Measurements from ENCODE around the gene GABBR2. TPM values are rescaled to one million over a fixed set of nuclear protein-coding genes. Genes with fewer than 3 reads are reported as not detected.

Gene GABBR2
- polyA plus RNA-seq, 1 of the 3 experiments (the other 2 are of a cell fraction): not detected

- WGBS (ENCODE audit: low lambda C conversion rate): 43% methylated on average over 6 of the region's 6 CpGs
- Histone ChIP-seq H3K4me3 (ENCODE audit: low read depth in 2 of 2, low read length in 1 of 2) (no peak overlapping the region), H2AFZ (ENCODE audit: low read depth) (no peak overlapping the region), H3K4me1 (ENCODE audit: control insufficient read depth in 1 of 2, insufficient read depth in 2 of 2, low read depth in 1 of 2, low read length in 1 of 2) (no peaks in the 10 kb centered on the region), H3K27me3 (ENCODE audit: insufficient read depth) (no peaks in the 10 kb centered on the region), H4K20me1 (ENCODE audit: insufficient read depth) (no peaks in the 10 kb centered on the region), H3K9me3 (no peaks in the 10 kb centered on the region), H3K9me2 (no peaks in the 10 kb centered on the region), H3K27ac (ENCODE audit: low read depth in 2 of 2, low read length in 1 of 2) (no peak overlapping the region), H3K79me2 (ENCODE audit: insufficient read depth) (no peaks in the 10 kb centered on the region), H3K4me2 (no peak overlapping the region), H3K9ac (no peak overlapping the region), H3F3A (replicated peaks; ENCODE audit: insufficient read depth) (no peaks in the 10 kb centered on the region), H3K36me3 (replicated peaks in 1 of 2; ENCODE audit: control insufficient read depth in 1 of 2, insufficient read depth in 2 of 2, low read length in 1 of 2) (no peaks in the 10 kb centered on the region)
- CTCF ChIA-PET: interaction anchor here (0.9 to 2.3 kb wide), 4 partner anchors 19 to 432 kb away, joined by 3 to 6 read pairs (median 3); partner anchors contain the start of gene ANKS6
- POLR2A ChIA-PET: no interaction called here
- TF ChIP-seq JUND (IDR thresholded peaks at IDR 0.05): no peak
- TF ChIP-seq REST (IDR thresholded peaks at IDR 0.05; ENCODE audit: low read depth, low read length): no peak
- no peak for TF ChIP-seq PBX3 (IDR thresholded peaks at IDR 0.05)
- no peak for TF ChIP-seq IRF3 (IDR thresholded peaks at IDR 0.05; ENCODE audit: low read depth, low read length)
- DNase-seq: no peak
These were observed 345.1 kb downstream of the GABBR2 start for GRCh38 chr9:98363644-98364043.

- 50% methylated on average over 10 of the region's 11 CpGs for WGBS (ENCODE audit: low lambda C conversion rate)
These were observed 346.0 kb downstream of the GABBR2 start for GRCh38 chr9:98362624-98363252.

More at GRCh38 chr9:98362624-98363252, 346.0 kb downstream of the GABBR2 start:
- Histone ChIP-seq H2AFZ (ENCODE audit: low read depth) (no peak overlapping the region), H3K4me2 (no peak overlapping the region), H3F3A (replicated peaks; ENCODE audit: insufficient read depth) (no peaks in the 10 kb centered on the region), H3K27ac (ENCODE audit: low read depth in 2 of 2, low read length in 1 of 2) (no peak overlapping the region), H3K9me3 (no peaks in the 10 kb centered on the region), H3K4me3 (ENCODE audit: low read depth in 2 of 2, low read length in 1 of 2) (no peak overlapping the region), H3K79me2 (ENCODE audit: insufficient read depth) (no peaks in the 10 kb centered on the region), H3K4me1 (ENCODE audit: control insufficient read depth in 1 of 2, insufficient read depth in 2 of 2, low read depth in 1 of 2, low read length in 1 of 2) (no peaks in the 10 kb centered on the region), H3K9me2 (no peaks in the 10 kb centered on the region), H4K20me1 (ENCODE audit: insufficient read depth) (no peaks in the 10 kb centered on the region), H3K27me3 (ENCODE audit: insufficient read depth) (no peaks in the 10 kb centered on the region), H3K36me3 (replicated peaks in 1 of 2; ENCODE audit: control insufficient read depth in 1 of 2, insufficient read depth in 2 of 2, low read length in 1 of 2) (no peaks in the 10 kb centered on the region), H3K9ac (no peak overlapping the region)
- POLR2A ChIA-PET: no interaction called here
- CTCF ChIA-PET: interaction anchor here (0.9 to 2.3 kb wide), 2 partner anchors 18 to 414 kb away, joined by 3 to 6 read pairs; no protein-coding TSS in a partner anchor
- no peak for DNase-seq
- TF ChIP-seq ZBTB33 (IDR thresholded peaks at IDR 0.05; ENCODE audit: borderline replicate concordance, low read depth): no peak
- no peak for TF ChIP-seq ELF1 (IDR thresholded peaks at IDR 0.05)
- no peak for TF ChIP-seq FOXJ3 (CRISPR knock-in tag; IDR thresholded peaks at IDR 0.05)
- TF ChIP-seq NFIC (IDR thresholded peaks at IDR 0.05; ENCODE audit: borderline replicate concordance): no peak
- no peak for TF ChIP-seq PBX3 (IDR thresholded peaks at IDR 0.05)
- no peak for TF ChIP-seq EP300 (IDR thresholded peaks at IDR 0.05; ENCODE audit: borderline replicate concordance in 1 of 2, low read depth in 1 of 2, low read length in 1 of 2)
